Measurements from ENCODE around the gene DGAT2.
"Not testable (repeated sequence)": the region's sequence is repeated elsewhere in the genome, so short reads cannot be mapped to it uniquely, and the experiment has no call there.

DGAT2 gene

DNA sequence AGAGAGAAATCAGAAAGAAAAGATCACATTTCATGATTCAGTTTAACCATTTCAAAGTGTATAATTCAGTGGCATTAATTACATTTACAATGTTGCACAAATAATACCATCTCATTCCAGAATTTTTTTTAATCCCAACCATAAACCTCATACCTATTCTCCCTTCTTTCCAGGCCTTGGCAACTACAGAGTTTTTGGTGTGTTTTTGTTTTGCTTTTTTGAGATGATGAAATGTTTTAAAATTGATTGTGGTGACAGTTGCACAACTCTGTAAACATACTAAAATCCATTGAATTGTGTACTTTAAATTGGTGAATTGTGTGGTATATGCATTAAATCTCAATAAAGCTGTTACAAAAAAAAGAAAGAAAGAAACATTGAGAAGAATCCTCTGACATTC is 13.6 kb upstream of the DGAT2 start:
- not testable (repeated sequence) for DNase-seq

DNA sequence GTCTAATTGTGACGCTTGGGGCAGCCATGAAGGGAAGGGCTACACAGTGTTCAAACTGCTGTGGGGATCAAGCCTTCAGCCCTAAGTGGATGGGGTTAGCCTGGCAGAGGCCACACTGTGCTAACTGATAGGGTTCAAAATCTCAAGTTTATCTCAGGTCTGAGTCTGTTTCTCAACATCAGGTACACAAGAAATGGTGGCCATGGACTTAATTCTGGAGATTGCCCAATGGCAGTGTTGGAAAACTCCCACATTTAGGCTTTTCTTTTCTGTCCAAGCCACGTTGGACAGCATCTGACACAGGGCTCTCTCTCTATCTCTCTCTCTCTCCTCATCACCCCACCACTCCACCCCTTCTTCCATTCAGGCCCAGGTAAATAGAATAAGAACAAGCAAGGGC is 10.9 kb upstream of the DGAT2 start:
- DNase-seq: no peak

DNA sequence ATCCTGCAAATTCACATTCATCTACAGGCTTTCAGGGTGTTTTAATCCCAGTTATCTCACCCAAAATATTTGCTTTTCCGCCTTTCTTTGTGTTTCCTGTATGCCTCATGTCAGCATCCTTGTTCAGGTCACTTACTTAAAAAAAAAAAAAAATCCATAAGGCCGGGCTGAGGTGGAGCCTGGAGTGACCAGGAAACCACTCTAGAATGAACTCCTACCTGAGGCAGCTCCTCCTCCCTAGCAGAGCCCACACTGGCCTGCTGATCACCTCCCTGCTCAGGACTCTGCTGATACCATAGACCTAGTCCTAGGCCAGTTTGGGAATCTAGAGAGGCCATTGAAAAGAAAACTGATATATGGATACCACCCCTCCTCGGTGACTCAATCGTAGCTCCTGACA is 8.7 kb upstream of the DGAT2 start:
- no peak for DNase-seq

DNA sequence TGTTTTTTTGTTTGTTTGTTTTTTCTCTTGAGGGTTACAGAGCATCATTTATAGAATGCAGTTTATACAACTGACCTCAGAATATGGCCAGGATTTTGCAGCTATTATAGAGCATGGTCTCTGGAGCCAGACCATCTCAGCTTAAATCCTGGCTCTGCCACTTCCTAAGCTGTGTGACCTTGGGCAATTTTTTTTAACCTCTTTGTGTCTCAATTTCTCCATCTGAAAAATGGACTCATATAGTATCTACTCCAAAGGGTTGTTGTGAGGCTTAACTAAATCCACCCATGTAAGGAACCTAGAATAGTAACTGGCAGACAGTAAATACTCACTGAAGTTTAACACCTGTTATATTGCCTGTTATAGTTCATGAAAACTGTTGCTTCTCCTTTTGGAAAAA is 8.3 kb upstream of the DGAT2 start:
- DNase-seq: no peak

DNA sequence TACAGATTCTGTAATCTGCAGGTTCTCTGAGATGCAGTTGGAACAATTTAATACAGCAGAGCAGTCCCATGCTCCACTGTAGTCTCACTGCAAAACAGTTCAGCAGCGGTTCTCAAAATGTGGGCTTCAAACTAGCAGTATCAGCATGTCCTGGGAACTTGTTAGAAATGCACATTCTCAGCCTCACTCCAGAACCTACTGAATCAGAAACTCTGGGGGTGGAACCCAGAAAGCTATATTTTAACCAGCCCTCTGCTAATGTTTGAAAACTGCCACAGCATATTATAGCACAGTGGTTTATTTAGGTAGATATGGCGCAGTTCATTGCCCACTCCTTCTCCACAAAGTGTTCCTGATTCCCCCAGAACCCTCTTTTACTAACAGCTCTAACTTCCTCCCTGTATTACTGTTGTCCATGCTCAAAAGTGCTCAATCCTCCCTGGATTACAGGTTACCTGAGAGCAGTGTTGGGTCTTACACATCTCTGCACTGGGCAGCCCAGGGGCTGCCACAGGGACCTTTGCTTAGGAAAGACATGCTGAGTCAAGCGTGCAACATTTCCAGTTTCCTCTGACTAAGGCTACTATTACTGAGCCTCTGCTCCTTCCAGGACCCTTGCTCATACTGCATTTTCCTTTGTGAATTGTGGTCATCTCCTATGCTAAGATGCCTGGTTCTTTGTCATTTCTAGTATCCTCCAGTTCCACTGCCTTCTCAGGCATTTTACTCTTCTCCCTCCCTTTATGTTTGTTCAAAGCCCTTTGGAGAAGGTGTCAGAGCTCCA is 7.7 kb upstream of the DGAT2 start:
- no peak for DNase-seq

DNA sequence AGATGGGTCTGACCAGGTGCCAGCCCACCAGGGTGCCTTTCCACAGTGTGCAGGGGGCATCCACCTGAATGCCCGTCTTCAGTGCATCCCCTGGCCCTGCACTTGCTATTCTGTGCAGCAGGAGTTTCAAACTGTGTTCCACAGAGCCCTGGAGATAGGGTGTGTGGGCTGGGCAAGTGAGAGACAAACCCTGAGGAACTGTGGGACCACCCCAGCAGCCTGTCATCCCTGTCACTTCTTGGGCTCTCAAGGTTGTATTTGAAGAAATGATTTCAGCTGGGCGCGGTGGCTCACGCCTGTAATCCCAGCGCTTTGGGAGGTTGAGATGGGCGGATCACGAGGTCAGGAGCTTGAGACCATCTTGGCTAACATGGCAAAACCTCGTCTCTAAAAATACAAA is 6.4 kb upstream of the DGAT2 start:
- DNase-seq: no peak

DNA sequence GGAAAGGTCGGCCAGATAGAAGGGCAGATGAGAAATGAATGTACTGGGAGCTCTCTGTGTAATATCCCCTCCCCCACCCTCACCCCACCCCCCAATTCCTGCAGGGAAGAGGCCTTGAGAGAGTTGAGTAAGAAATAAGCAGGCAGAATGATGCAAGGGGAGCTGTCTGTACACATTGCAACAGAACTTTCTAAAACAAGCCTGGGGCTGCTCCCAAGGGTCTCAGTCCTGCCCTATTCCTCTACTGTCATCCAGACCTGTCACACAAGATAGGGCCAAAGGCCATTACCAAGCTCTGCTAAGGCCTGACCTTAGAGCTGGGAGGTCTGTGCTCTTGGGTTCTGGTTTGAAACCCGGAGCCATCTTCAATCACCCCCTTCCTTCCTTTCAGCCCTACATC is 5.7 kb upstream of the DGAT2 start:
- DNase-seq: no peak

DNA sequence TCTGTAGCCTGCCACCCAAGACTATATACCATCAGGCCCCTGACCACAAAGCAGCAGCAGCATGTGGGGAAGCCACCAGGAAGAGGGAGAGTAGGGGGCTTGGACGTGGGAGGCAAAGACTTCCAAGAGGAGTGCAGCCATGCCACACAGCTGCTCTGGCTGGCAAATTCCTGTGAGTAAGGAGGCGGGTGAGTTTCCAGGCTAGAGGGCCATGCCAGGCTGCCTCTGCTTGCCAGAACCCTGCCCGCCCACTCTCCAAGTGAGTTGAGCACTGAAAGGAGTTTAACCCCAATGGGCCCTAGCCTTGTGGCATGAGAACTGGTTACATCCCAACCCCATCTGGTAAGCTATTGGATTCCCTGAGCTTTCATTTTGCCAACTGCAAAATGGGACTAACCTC is 4.7 kb upstream of the DGAT2 start:
- DNase-seq: no peak

DNA sequence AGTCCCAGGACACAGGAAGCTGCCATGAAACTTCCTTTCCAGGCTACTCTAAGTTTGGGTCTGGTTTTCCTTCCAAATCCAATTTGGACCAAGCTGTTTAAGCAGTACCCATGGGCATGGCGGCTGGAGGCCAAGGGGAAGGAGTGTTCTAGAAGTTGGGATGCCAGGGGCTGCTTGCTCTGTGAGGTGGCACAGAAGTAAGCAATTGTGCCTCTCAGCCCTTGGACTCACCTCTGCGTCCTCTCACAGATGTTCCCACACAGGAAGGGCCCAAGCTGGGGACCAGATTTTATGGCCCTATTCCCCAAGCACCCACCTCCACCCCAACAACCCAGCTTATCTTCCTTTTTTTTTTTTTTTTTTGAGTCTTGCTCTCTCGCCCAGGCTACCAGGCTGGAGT is 3.5 kb upstream of the DGAT2 start:
- no peak for DNase-seq

DNA sequence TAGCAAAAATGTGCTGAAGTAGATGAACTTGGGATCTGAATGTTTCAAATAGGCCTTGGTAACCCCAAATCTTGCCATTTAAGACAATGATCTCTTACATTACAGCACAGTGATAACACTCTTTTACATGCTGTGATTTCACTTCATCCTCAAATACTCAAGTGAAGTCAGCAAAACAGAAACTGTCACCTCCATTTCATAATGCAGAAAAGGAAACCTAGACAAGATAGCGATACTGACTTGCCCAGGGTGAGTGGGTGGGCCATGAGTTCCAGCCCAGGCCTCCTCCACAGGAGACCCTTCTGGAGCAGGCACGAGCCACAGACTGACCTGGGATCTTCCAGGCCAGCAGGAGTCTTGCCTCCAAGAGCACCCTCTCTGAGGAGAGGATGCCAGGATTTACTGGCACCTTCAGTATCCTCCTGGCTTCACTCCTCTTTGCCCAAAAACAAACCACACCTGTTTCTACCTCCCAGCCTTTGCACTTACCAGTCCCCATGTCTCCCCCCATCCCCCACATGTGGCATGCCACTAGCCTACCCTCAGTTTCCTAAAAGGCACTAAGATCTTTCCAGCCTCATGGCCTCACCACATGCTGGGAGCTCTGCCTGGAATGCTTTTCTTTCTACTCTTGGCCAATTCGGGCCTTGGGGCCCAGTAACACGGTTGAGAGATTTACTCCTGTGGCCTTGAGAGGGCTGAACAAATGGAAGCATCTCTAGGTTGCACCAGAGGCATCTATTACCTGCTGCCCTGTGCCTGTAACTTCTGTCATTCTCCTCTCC is 1.9 kb upstream of the DGAT2 start:
- DNase-seq: no peak

DNA sequence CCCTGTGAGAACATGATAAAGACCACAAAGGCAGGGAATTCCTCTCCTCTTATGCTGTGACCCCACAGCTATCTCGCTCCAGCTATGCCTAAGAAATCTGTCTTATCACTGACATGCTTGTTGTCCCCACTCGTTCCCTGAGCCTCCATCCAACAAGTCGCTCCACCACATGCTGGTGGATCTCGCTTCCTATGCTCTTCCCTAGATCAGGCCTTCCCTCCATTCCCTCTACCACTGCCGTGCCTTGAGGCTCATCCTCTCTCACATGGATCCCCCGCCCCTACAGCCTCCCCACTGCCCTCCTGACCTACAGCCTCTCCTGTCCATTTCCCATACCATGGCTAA is 1.4 kb upstream of the DGAT2 start:
- no peak for DNase-seq

DNA sequence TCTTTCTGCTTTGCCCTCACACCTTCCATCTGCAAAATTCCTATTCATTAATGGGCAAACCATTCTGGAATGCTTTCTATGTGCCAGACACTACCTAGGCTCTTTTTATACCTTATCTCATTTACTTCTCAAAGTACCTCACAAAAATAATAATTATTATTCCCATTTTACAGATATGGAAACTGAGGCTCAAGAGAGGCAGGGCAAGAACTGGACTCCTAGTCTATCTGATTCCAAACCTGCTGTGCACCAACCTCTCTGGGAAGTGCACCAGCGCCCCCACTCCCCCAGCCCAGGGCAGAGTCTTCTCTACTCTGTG is 826 bp upstream of the DGAT2 start:
- DNase-seq: no peak

DNA sequence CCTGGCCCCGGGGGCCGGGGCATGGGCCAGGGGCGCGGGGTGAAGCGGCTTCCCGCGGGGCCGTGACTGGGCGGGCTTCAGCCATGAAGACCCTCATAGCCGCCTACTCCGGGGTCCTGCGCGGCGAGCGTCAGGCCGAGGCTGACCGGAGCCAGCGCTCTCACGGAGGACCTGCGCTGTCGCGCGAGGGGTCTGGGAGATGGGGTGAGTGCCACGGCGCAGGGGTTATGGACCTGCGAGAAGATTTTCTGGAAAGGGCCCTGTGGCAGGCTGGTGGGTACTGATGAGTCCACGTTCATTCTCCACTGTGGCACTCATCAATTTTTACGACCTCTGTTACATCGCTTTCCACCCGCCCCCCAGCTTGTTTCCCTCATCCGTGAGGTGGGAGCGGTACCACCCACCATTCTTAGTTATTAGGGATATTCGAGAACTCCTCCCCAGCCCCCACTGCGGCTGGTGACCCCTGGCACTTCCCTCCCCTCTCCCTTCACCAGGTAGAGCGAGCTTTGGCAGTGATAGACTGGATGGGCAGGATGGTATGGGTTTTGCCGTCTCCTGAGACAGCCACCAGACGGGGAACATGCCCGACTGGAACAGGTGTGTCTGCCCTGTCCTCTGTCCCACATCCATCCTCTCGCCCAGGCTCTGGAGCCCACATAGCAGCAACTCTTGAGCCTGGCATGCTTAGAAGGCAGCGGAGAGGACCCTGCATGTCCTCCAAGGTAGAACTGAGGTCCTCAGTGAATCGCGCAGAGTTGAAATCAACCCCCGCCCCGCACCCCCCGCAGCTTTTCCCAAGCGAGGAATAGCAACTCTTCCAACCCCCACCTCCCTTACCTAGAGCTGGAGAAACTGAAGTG is 562 bp downstream of the DGAT2 start:
- DNase-seq: no peak

DNA sequence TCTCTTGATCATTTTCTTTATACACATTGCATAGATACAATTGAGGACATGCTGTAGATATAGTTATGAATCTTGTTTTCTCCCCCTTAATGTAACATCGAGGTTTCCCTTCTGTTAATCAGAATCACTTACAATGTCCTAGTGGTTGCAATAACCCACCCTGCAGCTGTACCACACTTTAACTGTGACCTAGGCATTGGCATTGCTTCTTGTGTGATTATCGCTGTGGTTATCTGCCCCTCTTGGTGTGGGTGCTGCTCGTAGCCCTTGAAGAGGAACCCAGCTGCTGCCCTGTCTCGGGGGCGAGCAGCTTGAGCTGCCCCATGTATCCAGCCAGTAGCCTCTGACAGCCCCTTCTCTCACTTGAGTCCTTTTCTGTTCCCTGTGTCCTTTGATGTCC is 1.5 kb downstream of the DGAT2 start:
- DNase-seq: no peak

DNA sequence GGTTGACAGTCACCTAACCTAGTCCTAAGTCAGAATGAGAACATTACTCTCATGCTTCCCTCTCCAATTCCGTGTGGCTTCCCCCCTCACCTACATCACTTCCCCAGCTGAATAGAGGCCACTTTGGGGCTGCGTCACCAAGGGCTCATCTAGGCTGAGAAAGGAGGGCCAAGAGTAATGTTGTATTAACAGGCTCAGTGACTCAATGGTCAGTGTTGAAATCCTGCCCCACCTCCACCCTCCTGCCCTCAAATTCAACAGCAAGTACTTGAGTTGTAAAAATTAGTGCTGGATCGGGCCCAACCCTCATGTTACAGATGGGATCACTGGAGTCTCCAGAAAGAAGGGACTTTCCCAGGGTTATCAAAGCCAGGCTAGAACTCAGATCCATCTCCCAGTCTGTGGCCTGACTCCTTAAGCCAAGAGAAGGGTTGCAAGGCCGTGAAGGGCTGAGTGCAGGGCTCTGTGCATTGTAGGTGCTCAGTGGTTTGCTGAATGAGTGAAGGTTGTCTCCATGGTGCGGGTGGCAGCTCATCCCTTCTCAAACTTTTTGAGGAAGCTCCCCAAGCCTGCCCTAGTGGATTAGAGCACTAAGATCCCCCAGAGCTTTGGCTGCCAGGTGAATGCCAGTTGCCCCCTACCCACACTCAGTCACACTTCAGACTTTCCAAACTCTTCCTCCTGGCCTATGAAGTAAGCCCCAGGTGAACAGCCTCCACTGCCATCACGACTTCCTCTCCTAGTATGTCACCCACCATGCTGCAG is 3.2 kb downstream of the DGAT2 start:
- no peak for DNase-seq

DNA sequence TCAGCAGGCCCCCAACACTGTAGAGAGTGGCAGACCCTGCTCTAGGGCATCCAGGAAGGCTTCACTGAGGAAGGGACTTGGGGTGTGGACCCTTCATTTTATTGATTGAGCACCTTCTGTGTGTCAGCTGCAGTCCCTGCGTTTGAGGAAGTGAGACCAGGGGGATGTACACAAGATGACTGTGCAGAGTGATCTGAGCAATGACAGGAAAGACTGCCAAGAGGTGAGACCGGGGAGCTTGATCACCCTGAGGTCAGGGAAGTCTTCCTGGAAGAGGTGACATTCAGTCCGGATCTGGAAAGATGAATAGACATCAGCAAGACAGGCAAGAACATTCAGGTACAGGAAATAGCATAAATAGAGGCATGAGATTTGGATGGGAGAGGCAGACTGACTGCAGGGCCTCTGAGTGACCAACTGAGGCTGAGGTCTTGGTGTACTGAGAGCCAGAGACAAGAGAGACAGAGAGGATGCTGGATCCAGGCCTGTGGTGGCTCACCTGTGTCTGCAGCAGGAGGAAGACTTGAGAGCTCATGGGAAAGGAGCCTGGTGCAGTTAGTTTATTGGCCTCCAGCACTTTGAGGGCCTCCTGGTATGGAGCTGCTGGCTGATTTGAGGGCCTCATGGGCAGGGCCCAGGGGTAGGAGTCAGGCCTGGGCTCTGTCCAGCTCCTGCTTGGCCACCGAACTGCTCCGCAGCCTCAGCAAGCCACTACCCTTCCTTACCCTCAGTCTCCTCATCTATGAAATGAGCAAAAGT is 5.2 kb downstream of the DGAT2 start:
- DNase-seq: no peak

DNA sequence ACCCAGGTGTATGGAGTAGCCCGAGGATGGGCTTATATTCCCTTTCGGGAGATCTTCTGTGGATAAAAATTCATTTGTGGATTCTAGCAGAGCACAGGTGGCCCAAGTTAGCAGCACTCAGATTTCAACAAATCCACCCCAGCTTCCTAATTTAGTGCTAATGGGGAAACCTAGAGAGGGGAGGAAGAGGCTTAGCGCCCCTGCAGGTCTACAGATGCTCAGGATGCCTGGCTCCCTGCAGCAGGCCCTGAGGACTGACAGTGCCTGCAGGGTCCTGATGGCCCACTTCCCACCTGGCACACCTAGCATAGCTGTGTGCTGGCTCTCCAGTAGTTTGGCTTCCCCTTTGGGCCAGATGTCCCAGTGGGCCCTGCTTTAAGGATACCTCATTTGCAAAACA is 6.5 kb downstream of the DGAT2 start:
- DNase-seq: no peak

DNA sequence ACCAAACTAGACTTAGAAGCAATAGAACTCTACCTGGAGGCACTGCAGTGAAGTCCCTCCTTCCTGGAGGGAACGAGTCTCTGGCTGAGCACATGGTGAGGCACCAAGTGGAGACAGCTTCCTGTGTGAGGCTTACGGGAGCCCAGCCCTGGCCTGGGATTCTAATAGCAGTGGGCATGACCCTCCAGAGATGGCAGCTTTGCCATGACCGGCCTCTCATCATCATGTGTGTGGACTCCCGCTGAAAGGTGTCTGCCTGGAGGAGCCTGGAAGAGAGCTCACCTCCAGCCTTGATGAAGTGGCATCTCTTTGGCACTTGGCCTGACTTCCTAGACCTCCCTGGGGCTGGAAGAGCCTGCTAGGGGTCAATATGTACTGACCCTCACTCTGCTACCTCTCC is 8.0 kb downstream of the DGAT2 start:
- no peak for DNase-seq

DNA sequence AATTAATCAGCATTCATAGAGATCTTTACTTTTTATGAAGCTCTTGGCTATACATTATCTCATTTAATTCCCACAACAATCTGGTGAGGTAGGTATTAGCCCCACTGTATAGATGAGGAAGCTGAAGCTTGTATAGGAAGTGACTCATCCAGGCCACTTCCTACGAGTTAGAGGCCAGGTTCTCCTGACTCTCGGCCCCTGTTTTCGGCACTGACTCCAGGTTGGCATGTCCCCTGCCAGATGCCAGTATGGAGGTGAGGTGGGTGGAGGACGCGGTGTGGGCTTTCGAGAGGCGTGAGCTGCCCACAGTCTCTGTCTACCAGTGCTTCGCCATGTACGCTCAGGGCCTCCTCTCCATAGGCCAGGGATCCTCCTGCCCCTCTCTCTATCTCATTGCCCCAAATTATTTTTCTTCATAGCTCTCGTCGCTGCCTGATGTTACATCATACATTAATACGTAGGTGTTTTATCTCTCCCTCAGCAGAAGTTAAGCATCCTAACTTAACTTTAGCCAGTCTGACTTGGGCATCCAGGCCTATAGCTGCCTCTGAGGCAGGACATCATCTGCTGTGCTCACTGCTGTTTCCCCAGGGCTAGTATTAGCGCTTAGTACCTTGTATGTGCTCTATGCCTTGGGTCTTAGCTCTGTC is 9.0 kb downstream of the DGAT2 start:
- no peak for DNase-seq

DNA sequence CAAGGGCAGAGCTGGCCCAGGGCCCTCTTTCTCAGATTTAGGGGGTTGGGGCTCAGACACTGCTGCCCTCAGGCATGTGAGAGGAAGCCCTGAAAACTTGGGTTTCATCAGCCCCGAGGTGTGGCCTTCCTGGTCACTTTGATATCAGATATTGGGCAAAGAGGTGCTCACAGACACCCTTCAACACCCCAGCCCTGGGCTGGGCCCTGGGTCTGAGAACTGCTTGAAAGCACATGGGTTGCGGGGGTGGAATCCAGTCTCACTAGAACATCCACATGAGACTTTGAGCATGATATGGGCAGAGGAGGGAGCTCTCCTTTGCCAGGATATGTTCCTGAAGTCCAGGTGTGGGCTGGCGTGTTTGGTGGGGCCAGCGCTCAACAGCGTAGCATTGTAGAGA is 10.4 kb downstream of the DGAT2 start:
- DNase-seq: no peak

DNA sequence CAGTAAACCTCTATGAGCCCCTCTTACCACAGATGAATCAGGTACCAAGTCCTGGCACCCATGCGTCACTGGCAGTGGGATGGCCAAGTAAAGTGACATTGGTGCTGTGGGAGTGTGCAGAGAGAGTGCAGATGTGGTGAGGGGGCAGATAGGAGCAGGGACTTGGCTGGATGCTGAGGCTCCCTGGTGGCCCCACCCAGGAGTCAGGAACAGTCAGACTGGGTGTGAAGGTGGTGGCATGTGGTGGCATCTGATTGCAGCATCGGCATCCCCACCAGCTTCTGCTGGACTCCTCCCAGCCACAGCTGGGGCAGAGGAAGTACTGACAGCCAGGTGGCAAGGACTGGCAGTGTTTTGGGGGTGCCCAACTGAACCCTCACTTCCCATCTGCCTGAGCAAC is 11.4 kb downstream of the DGAT2 start:
- DNase-seq: no peak

DNA sequence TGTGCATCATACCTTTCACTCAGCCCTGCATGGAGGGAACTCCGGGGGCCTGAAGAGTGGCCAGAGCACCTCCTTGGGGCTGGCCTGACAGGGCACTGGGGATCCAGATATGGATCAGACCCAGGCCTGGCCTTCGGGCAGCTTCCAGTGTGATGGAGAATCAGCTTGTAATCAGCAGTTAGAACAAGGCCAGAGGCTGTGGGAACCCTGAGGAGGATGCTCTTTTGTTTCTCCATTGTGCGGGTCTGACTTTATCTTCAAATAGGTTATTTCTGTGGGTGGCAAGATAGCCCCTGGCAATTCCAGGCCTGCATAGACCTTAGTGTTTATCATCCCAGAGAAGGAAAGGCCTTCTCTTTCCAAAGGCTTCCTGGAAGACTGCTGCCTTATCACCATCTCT is 12.3 kb downstream of the DGAT2 start:
- no peak for DNase-seq
